Calu3 (cell line): Measurements from ENCODE around the gene PSTPIP1. TPM values are rescaled to one million over a fixed set of nuclear protein-coding genes. Genes with fewer than 3 reads are reported as not detected.

Source experiments
- BruUV-seq: library from RNA; stranded (reverse); fragments of 400-500 nt; replicated peaks from 2 replicates; lab custom pipeline; 2021; lab: Mats Ljungman, UMichigan
- CTCF ChIA-PET: fragments of 300-600 bp; sonication (Branson Sonifier 250); formaldehyde crosslinking; loops from one replicate; lab custom pipeline; 2022; ENCODE audit warnings: antibody characterized with exemption; lab: Charles Lee
- DNase-seq: peaks from one replicate; pipeline ENCODE4 v3.0.0; 2022
- H3K27ac Mint-ChIP-seq: one replicate; pipeline ENCODE4 v1.8.0; 2022; ENCODE audit warnings: mixed read lengths; ENCODE audit not compliant: unreplicated experiment
- H3K27me3 Mint-ChIP-seq: one replicate; pipeline ENCODE4 v1.8.0; 2022; ENCODE audit warnings: mixed read lengths; ENCODE audit not compliant: unreplicated experiment
- H3K36me3 Mint-ChIP-seq: one replicate; pipeline ENCODE4 v1.8.0; 2022; ENCODE audit warnings: mild to moderate bottlenecking, moderate library complexity, mixed read lengths; ENCODE audit not compliant: insufficient read depth, unreplicated experiment
- H3K4me1 Mint-ChIP-seq: one replicate; pipeline ENCODE4 v1.8.0; 2022; ENCODE audit warnings: mild to moderate bottlenecking, low read depth, mixed read lengths; ENCODE audit not compliant: unreplicated experiment
- H3K4me3 Mint-ChIP-seq: one replicate; pipeline ENCODE4 v1.8.0; 2022; ENCODE audit warnings: mild to moderate bottlenecking, low read depth, moderate library complexity, mixed read lengths; ENCODE audit not compliant: unreplicated experiment
- H3K9me3 Mint-ChIP-seq: one replicate; pipeline ENCODE4 v1.8.0; 2022; ENCODE audit warnings: low read depth, mixed read lengths; ENCODE audit not compliant: unreplicated experiment
- CTCF ChIP-seq: fragments of 200-600 bp; IDR thresholded peaks from one replicate; pipeline ENCODE4 v1.8.0; 2022; ENCODE audit warnings: antibody characterized with exemption; ENCODE audit not compliant: unreplicated experiment
- intact Hi-C: fragments of 100-400 bp; cut with micrococcal nuclease; formaldehyde crosslinking; loops from one replicate; pipeline ENCODE4 v1.10.0; 2022; ENCODE audit not compliant: unreplicated experiment
- total RNA-seq: library from RNA; stranded (reverse); gene quantifications from 2 replicates; pipeline ENCODE4 v1.2.3, GENCODE V29; 2022

Gene PSTPIP1
- total RNA-seq, 1 experiment from 2014 or later = not detected

DNA sequence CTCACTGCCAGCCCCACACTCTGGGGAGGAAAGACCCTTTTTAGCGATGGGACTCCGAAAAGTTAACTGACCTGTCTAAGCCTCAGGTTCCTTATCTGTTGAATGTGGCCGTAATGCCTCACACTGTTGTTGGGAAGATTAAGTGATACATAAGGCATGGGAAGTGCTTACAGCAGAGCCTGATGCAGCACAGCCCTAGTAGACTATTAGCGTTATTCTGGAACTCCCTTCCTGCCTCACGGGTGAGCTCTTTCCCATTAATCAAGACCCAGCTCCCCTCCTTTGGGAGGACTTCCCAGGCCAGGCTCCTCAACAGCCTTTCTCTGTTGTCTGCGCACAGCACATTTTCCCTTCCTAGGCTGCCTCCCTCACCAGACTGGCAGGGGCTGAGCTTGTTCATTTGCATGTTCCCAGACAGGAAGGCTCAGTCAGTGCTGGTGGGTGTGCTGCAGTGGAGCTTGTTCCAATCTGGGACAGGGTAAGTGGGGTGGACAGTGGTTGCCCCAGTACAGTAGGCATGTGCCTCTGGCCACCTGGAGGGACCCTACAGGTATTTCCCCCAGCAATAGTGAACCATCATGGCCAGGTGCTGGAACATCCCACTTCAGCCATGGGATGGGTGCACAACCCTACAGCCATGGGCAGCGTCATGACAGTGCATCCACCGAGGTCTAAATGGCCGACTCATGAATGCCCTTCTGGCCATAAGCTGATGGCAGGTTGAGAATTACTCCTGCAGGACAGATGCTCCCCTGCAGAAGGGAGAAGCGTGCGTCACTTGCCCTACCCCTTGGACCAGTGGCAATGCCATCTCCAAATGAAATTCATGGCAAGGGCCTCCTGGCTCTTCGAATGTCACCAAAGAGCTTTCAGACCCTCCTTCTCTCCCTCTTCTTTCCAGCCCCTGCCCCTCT is 5.8 kb upstream of the PSTPIP1 start:
- Mint-ChIP-seq H3K4me1 (peaks cover 13% of the 10 kb centered on the region), H3K9me3 (no peaks in the 10 kb centered on the region), H3K4me3 (no peak overlapping the region), H3K27ac (no peak overlapping the region), H3K36me3 (no peaks in the 10 kb centered on the region), H3K27me3 (peaks cover 34% of the 10 kb centered on the region)
- CTCF ChIA-PET = interaction anchor here (0.5 to 1.1 kb wide), 2 partner anchors 16 to 21 kb away, joined by 4 to 6 read pairs; no protein-coding TSS in a partner anchor
- DNase-seq = no peak
- BruUV-seq = no TSS peak
- intact Hi-C loops = no loop called here
- TF ChIP-seq CTCF = no peak

DNA sequence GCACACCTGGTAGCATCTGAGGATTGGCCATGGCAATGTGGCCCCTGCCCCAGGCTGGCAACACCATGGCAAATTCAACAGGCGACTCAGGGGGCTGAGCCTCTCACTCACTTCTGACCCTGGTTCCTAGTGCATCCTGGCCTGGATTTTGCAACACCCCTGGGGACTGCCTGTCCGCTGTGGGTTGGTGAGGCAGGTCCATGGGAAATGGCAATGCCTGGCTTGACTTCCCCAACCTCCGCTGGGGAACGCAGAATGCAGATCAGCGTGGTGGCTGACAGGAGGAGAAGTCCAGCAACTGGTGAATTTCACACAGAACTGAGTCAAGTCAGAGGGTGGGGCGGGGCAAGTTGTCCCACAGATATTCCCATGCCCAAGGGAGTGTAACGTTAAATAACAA is 3.9 kb upstream of the PSTPIP1 start:
- H3K9me3 Mint-ChIP-seq = no peaks in the 10 kb centered on the region
- intact Hi-C loops = no loop called here
- no peak overlapping the region for H3K4me3 Mint-ChIP-seq
- H3K27me3 Mint-ChIP-seq = peaks cover 43% of the 10 kb centered on the region
- no peak overlapping the region for H3K27ac Mint-ChIP-seq
- CTCF ChIA-PET = no interaction called here
- DNase-seq = no peak
- no peaks in the 10 kb centered on the region for H3K36me3 Mint-ChIP-seq
- peaks cover 17% of the 10 kb centered on the region for H3K4me1 Mint-ChIP-seq
- no peak for TF ChIP-seq CTCF
- no TSS peak for BruUV-seq

- Mint-ChIP-seq H3K9me3 (no peaks in the 10 kb centered on the region), H3K27me3 (peaks cover 43% of the 10 kb centered on the region), H3K27ac (peak overlapping the region; percentile 42), H3K36me3 (no peaks in the 10 kb centered on the region), H3K4me1 (peaks cover 17% of the 10 kb centered on the region), H3K4me3 (no peak overlapping the region)
- intact Hi-C loops = no loop called here
- CTCF ChIA-PET = no interaction called here
- TF ChIP-seq CTCF = no peak
- no peak for DNase-seq
- no TSS peak for BruUV-seq
These were observed 2.9 kb upstream of the PSTPIP1 start for GRCh38 chr15:76991741-76992645.

DNA sequence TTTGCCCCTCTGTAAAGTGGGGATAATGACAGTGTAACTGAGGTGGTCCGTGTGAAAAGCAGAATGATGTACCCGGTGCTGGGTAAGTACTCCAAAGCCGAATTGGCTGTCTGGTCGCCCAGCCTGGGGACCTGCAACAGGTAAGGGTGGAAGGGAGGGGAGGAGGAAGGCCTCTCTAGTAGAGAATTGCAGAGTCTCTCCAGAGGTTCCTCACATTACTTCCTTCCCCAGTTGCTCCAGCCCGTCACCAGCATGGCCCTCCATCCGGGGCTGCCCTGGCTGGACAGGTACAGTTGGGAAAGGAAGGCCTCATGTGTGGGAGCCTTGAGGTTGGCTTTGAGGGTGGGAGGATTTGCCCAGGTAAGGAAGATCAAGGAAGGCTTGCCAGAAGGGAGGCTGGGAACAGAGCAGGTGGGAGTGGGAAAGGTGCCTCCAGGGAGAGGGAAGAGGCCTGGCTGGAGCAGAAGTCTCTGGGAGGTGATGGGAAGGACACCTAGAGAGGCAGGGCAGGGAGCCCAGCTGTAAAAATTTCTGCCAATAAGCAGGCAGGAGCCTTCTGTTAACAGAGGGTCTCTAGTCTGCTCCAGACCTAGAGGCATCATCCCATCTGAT is 1.7 kb upstream of the PSTPIP1 start:
- DNase-seq = no peak
- TF ChIP-seq CTCF = no peak
- CTCF ChIA-PET = interaction anchor here (1.2 kb wide), 1 partner anchor 10 kb away, joined by 3 read pairs; no protein-coding TSS in a partner anchor
- H3K27ac Mint-ChIP-seq = no peak overlapping the region
- BruUV-seq = no TSS peak
- no peak overlapping the region for H3K4me3 Mint-ChIP-seq
- intact Hi-C loops = no loop called here
- no peaks in the 10 kb centered on the region for H3K9me3 Mint-ChIP-seq
- H3K27me3 Mint-ChIP-seq = peaks cover 43% of the 10 kb centered on the region
- peaks cover 17% of the 10 kb centered on the region for H3K4me1 Mint-ChIP-seq
- no peaks in the 10 kb centered on the region for H3K36me3 Mint-ChIP-seq
